B cell (primary cell): ENCODE results near the gene CCDC190. TPM values are rescaled to one million over a fixed set of nuclear protein-coding genes. Genes with fewer than 3 reads are reported as not detected.

ENCODE experiments used
- ATAC-seq: fragments of 200-7000 bp; cut with Tn5 transposase; one replicate; pipeline ENCODE4 v1.10.0; 2021; ENCODE audit warnings: low read depth, mild to moderate bottlenecking, moderate number of reproducible peaks, moderate library complexity
- CTCF ChIA-PET: fragments of 350-600 bp; sonication (Branson Sonifier 250); formaldehyde crosslinking; loops from one replicate; lab custom pipeline; 2021; ENCODE audit warnings: antibody characterized with exemption, inconsistent platforms; lab: Charles Lee
- POLR2A ChIA-PET: fragments of 350-600 bp; sonication (Branson Sonifier 250); formaldehyde crosslinking; loops from one replicate; lab custom pipeline; 2021; ENCODE audit warnings: antibody characterized with exemption; lab: Charles Lee
- DNase-seq: peaks from one replicate; pipeline ENCODE4 v3.0.0; 2013
- H2AFZ ChIP-seq: 2 replicates; pipeline ENCODE4 v1.6.1; 2012; ENCODE audit warnings: mild to moderate bottlenecking, low read depth, low read length; ENCODE audit not compliant: insufficient read depth, poor library complexity, severe bottlenecking
- H3K27ac ChIP-seq, 2 donors: 1 replicate in 1 of 2; 2 replicates in 1 of 2; pipeline ENCODE4 v1.5.1; 2012 to 2013; ENCODE audit warnings: low read length in 2 of 2, mild to moderate bottlenecking in 2 of 2, moderate library complexity in 1 of 2
- H3K27me3 ChIP-seq, 4 experiments: fragments of 200-600 bp in 1 of 4; sonication (generic) in 1 of 4; replicated peaks in 1 of 4; 1 replicate in 2 of 4; 2 replicates in 2 of 4; pipeline versions ENCODE4 v1.6.1 to v1.7.0; 2013 to 2016; ENCODE audit warnings: low read length in 3 of 4, mild to moderate bottlenecking in 2 of 4, mixed read lengths in 1 of 4, moderate library complexity in 1 of 4; ENCODE audit not compliant: insufficient read depth in 4 of 4, control insufficient read depth in 3 of 4; ENCODE audit errors: control extremely low read depth in 1 of 4
- H3K36me3 ChIP-seq, 2 experiments: replicated peaks in 1 of 2; 1 replicate in 1 of 2; 2 replicates in 1 of 2; pipeline versions ENCODE4 v1.6.1 to v1.7.1; 2013; ENCODE audit warnings: low read length in 1 of 2; ENCODE audit not compliant: insufficient read depth in 2 of 2, control insufficient read depth in 1 of 2; ENCODE audit errors: control extremely low read depth in 1 of 2, extremely low read depth in 1 of 2
- H3K4me1 ChIP-seq, 2 donors: fragments of 200-600 bp in 1 of 2; sonication (generic) in 1 of 2; 1 replicate in 1 of 2; 2 replicates in 1 of 2; pipeline versions ENCODE4 v1.5.1 to v1.6.1; 2013 to 2017; ENCODE audit warnings: low read length in 2 of 2; ENCODE audit not compliant: control insufficient read depth in 2 of 2, insufficient read depth in 2 of 2
- H3K4me2 ChIP-seq: replicated peaks from 2 replicates; pipeline ENCODE3; 2012; ENCODE audit warnings: mild to moderate bottlenecking, low read depth, low read length; ENCODE audit not compliant: poor library complexity, severe bottlenecking
- H3K4me3 ChIP-seq, 5 experiments: fragments of 200-600 bp in 1 of 5; sonication (generic) in 1 of 5; 1 replicate in 3 of 5; 2 replicates in 2 of 5; pipeline versions ENCODE4 v1.5.1 to v1.7.0; 2011 to 2016; ENCODE audit warnings: low read length in 4 of 5, mild to moderate bottlenecking in 4 of 5, low read depth in 2 of 5, control low read depth in 1 of 5, moderate library complexity in 1 of 5; ENCODE audit not compliant: insufficient read depth in 1 of 5; ENCODE audit errors: control extremely low read depth in 1 of 5, extremely low read depth in 1 of 5
- H3K79me2 ChIP-seq: fragments of 200-600 bp; sonication (generic); one replicate; pipeline ENCODE4 v1.6.0; 2016; ENCODE audit warnings: low read length; ENCODE audit not compliant: control insufficient read depth, insufficient read depth
- H3K9ac ChIP-seq: fragments of 200-600 bp; sonication (generic); 2 replicates; pipeline ENCODE4 v1.6.1; 2017; ENCODE audit warnings: mild to moderate bottlenecking, low read length, moderate library complexity
- H3K9me3 ChIP-seq, 3 donors: one replicate each; pipeline versions ENCODE4 v1.6.1 to v1.7.1; 2013; ENCODE audit warnings: low read length in 2 of 3; ENCODE audit not compliant: control insufficient read depth in 2 of 3, insufficient read depth in 1 of 3; ENCODE audit errors: control extremely low read depth in 1 of 3
- H4K20me1 ChIP-seq: 2 replicates; pipeline ENCODE4 v1.6.0; 2012; ENCODE audit warnings: mild to moderate bottlenecking, low read length; ENCODE audit not compliant: insufficient read depth, control insufficient read depth, poor library complexity, severe bottlenecking
- H3K27ac Mint-ChIP-seq: one replicate; pipeline ENCODE4 v1.8.0; 2021; ENCODE audit warnings: mixed read lengths
- H3K27me3 Mint-ChIP-seq: one replicate; pipeline ENCODE4 v1.8.0; 2021; ENCODE audit warnings: mixed read lengths
- H3K4me1 Mint-ChIP-seq: one replicate; pipeline ENCODE4 v1.8.0; 2021; ENCODE audit warnings: mixed read lengths
- H3K4me3 Mint-ChIP-seq: one replicate; pipeline ENCODE4 v1.8.0; 2021; ENCODE audit warnings: mixed read lengths
- H3K9me3 Mint-ChIP-seq: one replicate; pipeline ENCODE4 v1.8.0; 2022; ENCODE audit warnings: mixed read lengths; ENCODE audit not compliant: insufficient read depth
- EZH2 ChIP-seq: IDR thresholded peaks from 2 replicates; pipeline ENCODE4 v1.6.1; 2012; ENCODE audit warnings: borderline replicate concordance, low read depth, mild to moderate bottlenecking, moderate library complexity, low read length; ENCODE audit not compliant: insufficient read depth, poor library complexity, severe bottlenecking
- WGBS: methylation state at CpG from one replicate; pipeline ENCODE4 v1.1.5; 2013; ENCODE audit warnings: missing lambda C conversion rate; ENCODE audit not compliant: insufficient coverage; 5-methylcytosine and 5-hydroxymethylcytosine counted together
- intact Hi-C: fragments of 100-400 bp; cut with micrococcal nuclease; formaldehyde crosslinking; loops from one replicate; pipeline ENCODE4 v1.10.0; 2022
- polyA minus RNA-seq: library from RNA; depleted of rRNA, polyadenylated mRNA; stranded (reverse); fragments of >200 nt; gene quantifications from 2 replicates; pipeline ENCODE4 v1.2.3, GENCODE V29; 2012
- polyA plus RNA-seq: library from polyadenylated mRNA; depleted of rRNA; stranded (reverse); fragments of >200 nt; gene quantifications from 2 replicates; pipeline ENCODE4 v1.2.3, GENCODE V29; 2012
- total RNA-seq, 2 donors: library from RNA; stranded (reverse); fragments of 120-200 nt in 1 of 2; gene quantifications; 1 replicate in 1 of 2; 2 replicates in 1 of 2; pipeline versions ENCODE4 v1.2.3 to v1.2.4, GENCODE V29; 2013 to 2022
- TF ChIP-seq, protein P1 (sequence below): fragments of 200-600 bp; IDR thresholded peaks from one replicate; pipeline ENCODE4 v1.8.0; 2022; ENCODE audit warnings: antibody characterized with exemption, mild to moderate bottlenecking

CCDC190 gene
- not detected in 2 replicates for total RNA-seq
- 0.16 TPM for total RNA-seq (2013)
- polyA plus RNA-seq, result not detected in 2 replicates
- not detected in 2 replicates for polyA minus RNA-seq

GRCh38 chr1:162861101-162861500, at the start of gene CCDC190:
TSS of gene CCDC190 (minus strand) at chr1:162861175. CDS start at chr1:162859646, 1,529 bp downstream.
- Histone ChIP-seq H3K4me1 (no peaks in the 10 kb centered on the region), H3K79me2 (no peaks in the 10 kb centered on the region), H3K27ac (no peak within 1 kb of the TSS), H3K9me3 (peaks cover 0 to 1% (median 0%) of the 10 kb centered on the region in 3 donors), H3K27me3 (peaks cover 0 to 9% (median 7%) of the 10 kb centered on the region in 4 experiments), H3K36me3 (no peaks in the 10 kb centered on the region), H4K20me1 (no peaks in the 10 kb centered on the region), H3K9ac (no peak within 1 kb of the TSS), H2AFZ (no peak within 1 kb of the TSS), H3K4me2 (no peak within 1 kb of the TSS), H3K4me3 (no peak within 1 kb of the TSS)
- ATAC-seq, result no peak
- TF ChIP-seq, protein P1, sequence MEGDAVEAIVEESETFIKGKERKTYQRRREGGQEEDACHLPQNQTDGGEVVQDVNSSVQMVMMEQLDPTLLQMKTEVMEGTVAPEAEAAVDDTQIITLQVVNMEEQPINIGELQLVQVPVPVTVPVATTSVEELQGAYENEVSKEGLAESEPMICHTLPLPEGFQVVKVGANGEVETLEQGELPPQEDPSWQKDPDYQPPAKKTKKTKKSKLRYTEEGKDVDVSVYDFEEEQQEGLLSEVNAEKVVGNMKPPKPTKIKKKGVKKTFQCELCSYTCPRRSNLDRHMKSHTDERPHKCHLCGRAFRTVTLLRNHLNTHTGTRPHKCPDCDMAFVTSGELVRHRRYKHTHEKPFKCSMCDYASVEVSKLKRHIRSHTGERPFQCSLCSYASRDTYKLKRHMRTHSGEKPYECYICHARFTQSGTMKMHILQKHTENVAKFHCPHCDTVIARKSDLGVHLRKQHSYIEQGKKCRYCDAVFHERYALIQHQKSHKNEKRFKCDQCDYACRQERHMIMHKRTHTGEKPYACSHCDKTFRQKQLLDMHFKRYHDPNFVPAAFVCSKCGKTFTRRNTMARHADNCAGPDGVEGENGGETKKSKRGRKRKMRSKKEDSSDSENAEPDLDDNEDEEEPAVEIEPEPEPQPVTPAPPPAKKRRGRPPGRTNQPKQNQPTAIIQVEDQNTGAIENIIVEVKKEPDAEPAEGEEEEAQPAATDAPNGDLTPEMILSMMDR, result no peak
- TF ChIP-seq EZH2, result no peak
- intact Hi-C loops, result no loop called here
- no peak within 1 kb of the TSS for H3K4me3 Mint-ChIP-seq
- no peaks in the 10 kb centered on the region for H3K9me3 Mint-ChIP-seq
- ChIA-PET POLR2A (no interaction called here), CTCF (interaction anchor here (1.6 to 5.5 kb wide), 2 partner anchors 11 to 13 kb away, joined by 4 to 37 read pairs; no protein-coding TSS in a partner anchor)
- WGBS, result 72% methylated on average over 2 of the region's 4 CpGs
- no peaks in the 10 kb centered on the region for H3K4me1 Mint-ChIP-seq
- DNase-seq, result no peak
- H3K27ac Mint-ChIP-seq, result no peak within 1 kb of the TSS
- H3K27me3 Mint-ChIP-seq, result peaks cover 28% of the 10 kb centered on the region

DNA sequence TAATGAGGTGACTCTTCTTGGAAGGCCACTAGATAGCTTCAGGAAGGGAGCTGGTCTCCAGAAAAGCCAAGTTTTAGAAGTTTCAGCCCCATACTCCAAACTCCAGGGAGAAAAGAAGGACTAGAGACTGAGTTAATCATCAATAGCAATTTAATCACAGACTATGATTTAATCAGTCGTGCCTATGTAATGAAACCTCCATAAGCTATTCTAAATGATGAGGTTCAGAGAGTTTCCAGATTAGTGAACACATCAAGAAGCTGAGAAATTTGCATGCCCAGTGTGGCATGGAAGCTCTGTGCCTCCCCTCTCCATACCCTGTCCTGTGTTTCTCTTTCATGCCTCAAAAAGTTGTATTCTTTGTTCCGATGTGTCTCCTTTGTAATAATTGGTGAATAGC, 49.2 kb upstream of the CCDC190 start:
- TF ChIP-seq, protein P1, result no peak
- no peak for TF ChIP-seq EZH2
- ATAC-seq, result no peak
- H3K27me3 ChIP-seq, result no peaks in the 10 kb centered on the region
- H3K79me2 ChIP-seq, result no peaks in the 10 kb centered on the region
- 100% methylated on average over 1 of the region's 2 CpGs for WGBS
- Mint-ChIP-seq H3K4me3 (no peak overlapping the region), H3K4me1 (no peaks in the 10 kb centered on the region), H3K27ac (no peak overlapping the region), H3K27me3 (peaks cover 7% of the 10 kb centered on the region), H3K9me3 (peaks cover 6% of the 10 kb centered on the region)
- peaks cover 0 to 9% (median 0%) of the 10 kb centered on the region in 3 donors for H3K9me3 ChIP-seq
- no peak for DNase-seq
- H3K4me3 ChIP-seq, result no peak overlapping the region
- ChIA-PET POLR2A (no interaction called here), CTCF (interaction anchor here (1.5 kb wide), 1 partner anchor 9 kb away, joined by 4 read pairs; no protein-coding TSS in a partner anchor)
- intact Hi-C loops, result no loop called here
- H3K4me2 ChIP-seq, result no peak overlapping the region
- no peaks in the 10 kb centered on the region for H3K36me3 ChIP-seq
- H2AFZ ChIP-seq, result no peak overlapping the region
- no peaks in the 10 kb centered on the region for H3K4me1 ChIP-seq
- H4K20me1 ChIP-seq, result no peaks in the 10 kb centered on the region
- no peak overlapping the region for H3K27ac ChIP-seq
- H3K9ac ChIP-seq, result no peak overlapping the region
